Prostate gland (tissue), 2 donors: ENCODE data around the gene CD320.

Source experiments
- POLR2AphosphoS5 ChIP-seq: sonication (generic); formaldehyde crosslinking; IDR thresholded peaks from one replicate; pipeline ENCODE4 v1.6.1; 2017; ENCODE audit warnings: antibody characterized with exemption
- TF ChIP-seq, protein P1 (sequence below), 4 experiments: fragments of 200-600 bp in 2 of 4; fragments of 450-650 bp in 2 of 4; sonication (generic) in 2 of 4; IDR thresholded peaks; 1 replicate in 3 of 4; 2 replicates in 1 of 4; pipeline ENCODE4 v1.5.1; 2016 to 2019; ENCODE audit warnings: antibody characterized with exemption in 4 of 4, mild to moderate bottlenecking in 2 of 4, moderate library complexity in 2 of 4

GRCh38 chr19:8325454-8325853 lies 17.3 kb upstream of the CD320 start:
- TF ChIP-seq, protein P1, sequence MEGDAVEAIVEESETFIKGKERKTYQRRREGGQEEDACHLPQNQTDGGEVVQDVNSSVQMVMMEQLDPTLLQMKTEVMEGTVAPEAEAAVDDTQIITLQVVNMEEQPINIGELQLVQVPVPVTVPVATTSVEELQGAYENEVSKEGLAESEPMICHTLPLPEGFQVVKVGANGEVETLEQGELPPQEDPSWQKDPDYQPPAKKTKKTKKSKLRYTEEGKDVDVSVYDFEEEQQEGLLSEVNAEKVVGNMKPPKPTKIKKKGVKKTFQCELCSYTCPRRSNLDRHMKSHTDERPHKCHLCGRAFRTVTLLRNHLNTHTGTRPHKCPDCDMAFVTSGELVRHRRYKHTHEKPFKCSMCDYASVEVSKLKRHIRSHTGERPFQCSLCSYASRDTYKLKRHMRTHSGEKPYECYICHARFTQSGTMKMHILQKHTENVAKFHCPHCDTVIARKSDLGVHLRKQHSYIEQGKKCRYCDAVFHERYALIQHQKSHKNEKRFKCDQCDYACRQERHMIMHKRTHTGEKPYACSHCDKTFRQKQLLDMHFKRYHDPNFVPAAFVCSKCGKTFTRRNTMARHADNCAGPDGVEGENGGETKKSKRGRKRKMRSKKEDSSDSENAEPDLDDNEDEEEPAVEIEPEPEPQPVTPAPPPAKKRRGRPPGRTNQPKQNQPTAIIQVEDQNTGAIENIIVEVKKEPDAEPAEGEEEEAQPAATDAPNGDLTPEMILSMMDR (IDR thresholded peaks at IDR 0.05), result no peak
- no peak for TF ChIP-seq POLR2AphosphoS5
